ENCODE data around the gene CUL4A.

CUL4A gene

DNA sequence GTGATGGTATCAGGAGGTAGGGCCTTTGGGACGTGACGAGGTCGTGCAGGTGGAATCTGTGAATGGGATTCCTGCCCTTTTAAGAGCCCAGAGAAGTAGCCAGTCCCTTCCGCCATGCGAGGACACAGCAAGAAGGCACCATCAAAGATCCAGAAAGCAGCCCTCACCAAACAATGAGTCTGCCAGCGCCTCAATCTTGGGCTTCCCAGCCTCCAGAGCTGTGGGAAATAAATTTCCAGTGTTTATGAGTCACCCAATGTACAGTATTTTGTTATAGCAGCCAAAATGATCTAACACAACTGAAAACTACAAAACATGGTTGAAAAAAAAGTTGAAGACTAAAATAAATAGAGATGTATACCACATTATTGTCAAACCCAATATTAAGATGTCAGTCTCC lies 70.7 kb downstream of the CUL4A start:
- Mint-ChIP-seq H3K9me3 (no peaks in the 10 kb centered on the region), H3K27ac (no peak overlapping the region), H3K27me3 (ENCODE audit: low read depth) (peaks cover 12% of the 10 kb centered on the region), H3K4me1 (no peaks in the 10 kb centered on the region), H3K36me3 (ENCODE audit: low read depth) (no peaks in the 10 kb centered on the region), H3K4me3 (no peak overlapping the region)
- no peak for TF ChIP-seq CTCF (IDR thresholded peaks at IDR 0.05; ENCODE audit: unreplicated experiment in 3 of 3)

- Mint-ChIP-seq H3K27me3 (ENCODE audit: low read depth) (peaks cover 12% of the 10 kb centered on the region), H3K9me3 (no peaks in the 10 kb centered on the region), H3K4me1 (no peaks in the 10 kb centered on the region), H3K4me3 (no peak overlapping the region), H3K36me3 (ENCODE audit: low read depth) (no peaks in the 10 kb centered on the region), H3K27ac (no peak overlapping the region)
- no peak for TF ChIP-seq CTCF (IDR thresholded peaks at IDR 0.05; ENCODE audit: unreplicated experiment in 3 of 3)
These were observed 74.5 kb downstream of the CUL4A start for GRCh38 chr13:113283904-113284303.

- H3K4me3 Mint-ChIP-seq, result no peak overlapping the region
- no peaks in the 10 kb centered on the region for H3K9me3 Mint-ChIP-seq
- H3K27ac Mint-ChIP-seq, result no peak overlapping the region
- no peaks in the 10 kb centered on the region for H3K36me3 Mint-ChIP-seq (ENCODE audit: low read depth)
- peaks cover 15% of the 10 kb centered on the region for H3K4me1 Mint-ChIP-seq
- no peak for TF ChIP-seq CTCF (IDR thresholded peaks at IDR 0.05; ENCODE audit: unreplicated experiment in 3 of 3)
- H3K27me3 Mint-ChIP-seq (ENCODE audit: low read depth), result peaks cover 6% of the 10 kb centered on the region
These were observed 79.5 kb downstream of the CUL4A start for GRCh38 chr13:113288880-113289279.

DNA sequence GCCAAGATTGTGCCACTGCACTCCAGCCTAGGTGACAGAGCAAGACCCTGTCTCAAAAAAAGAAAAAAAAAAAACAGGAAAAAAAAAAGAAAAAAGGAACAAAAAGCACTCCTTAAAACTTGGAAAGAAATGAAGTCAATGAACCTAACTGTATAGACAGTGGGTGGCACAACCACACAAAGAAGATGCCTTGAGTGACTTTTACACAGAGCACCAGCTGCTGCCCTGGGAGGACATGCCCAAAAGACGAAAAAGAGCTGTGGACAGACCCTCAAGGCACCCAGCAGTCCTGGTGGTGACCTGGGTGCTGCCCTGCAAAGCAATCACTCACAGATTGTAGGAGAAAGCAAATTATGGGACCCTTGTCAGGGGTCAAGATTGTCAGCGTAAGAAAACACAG lies 81.7 kb downstream of the CUL4A start:
- Mint-ChIP-seq H3K4me3 (peak overlapping the region; percentile 43 to 72 (median 57)), H3K9me3 (no peaks in the 10 kb centered on the region), H3K36me3 (ENCODE audit: low read depth) (no peaks in the 10 kb centered on the region), H3K4me1 (peaks cover 20% of the 10 kb centered on the region), H3K27ac (peak overlapping the region in 1 of 3 experiments; percentile 82), H3K27me3 (ENCODE audit: low read depth) (peaks cover 6% of the 10 kb centered on the region)
- TF ChIP-seq CTCF (IDR thresholded peaks at IDR 0.05; ENCODE audit: unreplicated experiment in 3 of 3), result no peak

GRCh38 chr13:113292021-113292862 lies 82.8 kb downstream of the CUL4A start:
- Mint-ChIP-seq H3K27ac (peak overlapping the region; percentile 63 to 84 (median 72)), H3K4me1 (peaks cover 28% of the 10 kb centered on the region), H3K4me3 (peak overlapping the region; percentile 72 to 78 (median 77))

More at GRCh38 chr13:113292021-113292862, 82.8 kb downstream of the CUL4A start:
- H3K27me3 Mint-ChIP-seq (ENCODE audit: low read depth), result peaks cover 12% of the 10 kb centered on the region
- no peak for TF ChIP-seq CTCF (IDR thresholded peaks at IDR 0.05; ENCODE audit: unreplicated experiment in 3 of 3)
- H3K36me3 Mint-ChIP-seq (ENCODE audit: low read depth), result no peaks in the 10 kb centered on the region
- no peaks in the 10 kb centered on the region for H3K9me3 Mint-ChIP-seq

Data from nephron (organoid).